Neural crest cell (in vitro differentiated cells): Measurements from ENCODE around the gene IDNK. TPM values are rescaled to one million over a fixed set of nuclear protein-coding genes. Genes with fewer than 3 reads are reported as not detected.

ENCODE experiments used
- DNase-seq: peaks from one replicate; pipeline ENCODE4 v3.0.0; 2021; ENCODE audit warnings: low read depth, mixed read lengths, low spot score
- H3K27ac Mint-ChIP-seq: one replicate; pipeline ENCODE4 v1.8.0; 2021; ENCODE audit warnings: mild to moderate bottlenecking, mixed read lengths; ENCODE audit not compliant: unreplicated experiment
- H3K27me3 Mint-ChIP-seq: 2 replicates; pipeline ENCODE4 v1.8.0; 2021; ENCODE audit warnings: low read depth, mild to moderate bottlenecking, mixed read lengths
- H3K36me3 Mint-ChIP-seq: 2 replicates; pipeline ENCODE4 v1.8.0; 2021; ENCODE audit warnings: low read depth, mild to moderate bottlenecking, mixed read lengths
- H3K4me1 Mint-ChIP-seq: 2 replicates; pipeline ENCODE4 v1.8.0; 2021; ENCODE audit warnings: mixed read lengths
- H3K4me3 Mint-ChIP-seq: one replicate; pipeline ENCODE4 v1.8.0; 2021; ENCODE audit warnings: mild to moderate bottlenecking, mixed read lengths
- H3K9me3 Mint-ChIP-seq: 2 replicates; pipeline ENCODE4 v1.8.0; 2021; ENCODE audit warnings: mixed read lengths
- total RNA-seq: library from RNA; stranded (reverse); gene quantifications from 2 replicates; pipeline ENCODE4 v1.2.1, GENCODE V29; 2021
- TF ChIP-seq, protein P1 (sequence below): fragments of 200-600 bp; sonication (generic); conservative IDR thresholded peaks from 2 replicates; pipeline ENCODE4 v1.5.0; 2021; ENCODE audit warnings: antibody characterized with exemption, mild to moderate bottlenecking

The IDNK gene
- total RNA-seq, 1 donor from 2014 or later: 2.6 TPM

DNA sequence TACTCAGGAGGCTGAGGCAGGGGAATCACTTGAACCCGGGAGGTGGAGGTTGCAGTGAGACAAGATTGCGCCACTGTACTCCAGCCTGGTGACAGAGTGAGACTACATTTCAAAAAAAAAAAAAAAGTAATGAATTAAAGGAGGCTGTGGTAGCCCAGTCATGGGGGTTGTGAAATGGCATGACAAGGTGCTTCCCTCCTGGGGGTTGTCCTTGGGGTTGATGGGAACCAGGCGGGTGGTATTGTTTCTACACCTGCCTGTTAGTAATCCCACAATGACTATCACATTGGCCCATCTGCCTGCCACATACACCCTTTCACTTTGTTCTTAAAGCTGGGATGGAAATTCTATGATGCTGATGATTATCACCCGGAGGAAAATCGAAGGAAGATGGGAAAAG lies 5.6 kb downstream of the IDNK start:
- Mint-ChIP-seq H3K36me3 (peaks cover 7% of the 10 kb centered on the region), H3K4me1 (peaks cover 34% of the 10 kb centered on the region), H3K27me3 (no peaks in the 10 kb centered on the region), H3K4me3 (peak overlapping the region; percentile 15), H3K27ac (no peak overlapping the region), H3K9me3 (no peaks in the 10 kb centered on the region)
- TF ChIP-seq, protein P1, sequence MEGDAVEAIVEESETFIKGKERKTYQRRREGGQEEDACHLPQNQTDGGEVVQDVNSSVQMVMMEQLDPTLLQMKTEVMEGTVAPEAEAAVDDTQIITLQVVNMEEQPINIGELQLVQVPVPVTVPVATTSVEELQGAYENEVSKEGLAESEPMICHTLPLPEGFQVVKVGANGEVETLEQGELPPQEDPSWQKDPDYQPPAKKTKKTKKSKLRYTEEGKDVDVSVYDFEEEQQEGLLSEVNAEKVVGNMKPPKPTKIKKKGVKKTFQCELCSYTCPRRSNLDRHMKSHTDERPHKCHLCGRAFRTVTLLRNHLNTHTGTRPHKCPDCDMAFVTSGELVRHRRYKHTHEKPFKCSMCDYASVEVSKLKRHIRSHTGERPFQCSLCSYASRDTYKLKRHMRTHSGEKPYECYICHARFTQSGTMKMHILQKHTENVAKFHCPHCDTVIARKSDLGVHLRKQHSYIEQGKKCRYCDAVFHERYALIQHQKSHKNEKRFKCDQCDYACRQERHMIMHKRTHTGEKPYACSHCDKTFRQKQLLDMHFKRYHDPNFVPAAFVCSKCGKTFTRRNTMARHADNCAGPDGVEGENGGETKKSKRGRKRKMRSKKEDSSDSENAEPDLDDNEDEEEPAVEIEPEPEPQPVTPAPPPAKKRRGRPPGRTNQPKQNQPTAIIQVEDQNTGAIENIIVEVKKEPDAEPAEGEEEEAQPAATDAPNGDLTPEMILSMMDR: no peak
- no peak for DNase-seq

DNA sequence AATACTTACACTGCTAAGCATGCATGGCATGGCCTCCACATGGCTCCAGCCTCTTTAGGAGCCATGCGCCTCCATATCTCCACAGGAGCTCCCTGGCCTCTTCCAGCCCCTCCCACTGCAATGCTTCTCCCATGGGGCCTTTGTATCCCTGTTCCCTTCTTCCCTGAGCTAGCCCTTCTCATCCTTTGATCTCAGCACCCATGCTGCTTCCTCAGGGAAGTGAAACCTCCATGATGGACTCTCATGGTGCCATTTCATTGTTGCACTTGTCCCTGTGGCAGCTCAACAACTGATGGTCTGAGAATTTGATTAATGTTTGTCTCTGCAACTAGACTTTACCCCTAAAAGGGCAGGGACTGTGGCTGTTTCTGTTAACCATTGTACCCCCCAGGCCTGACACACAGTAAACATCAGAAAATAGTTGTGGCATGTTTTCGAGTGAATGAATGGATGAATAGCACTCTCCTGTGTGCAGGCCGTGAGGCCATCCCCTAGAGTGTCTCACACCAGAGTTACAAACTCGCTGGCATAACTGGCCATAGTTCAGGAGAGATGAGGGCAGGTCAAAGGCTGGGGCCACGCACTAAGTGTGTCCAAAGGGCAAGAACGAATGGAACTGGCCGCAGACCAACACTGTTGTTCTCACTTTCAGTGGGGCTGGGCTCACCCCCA lies 6.6 kb downstream of the IDNK start:
- no peaks in the 10 kb centered on the region for H3K27me3 Mint-ChIP-seq
- H3K36me3 Mint-ChIP-seq: peaks cover 5% of the 10 kb centered on the region
- H3K4me3 Mint-ChIP-seq: no peak overlapping the region
- no peak for DNase-seq
- peaks cover 25% of the 10 kb centered on the region for H3K4me1 Mint-ChIP-seq
- H3K27ac Mint-ChIP-seq: peak overlapping the region; percentile 46
- no peaks in the 10 kb centered on the region for H3K9me3 Mint-ChIP-seq
- TF ChIP-seq, protein P1: no peak

GRCh38 chr9:83630938-83631457 lies 8.1 kb downstream of the IDNK start:
- H3K27ac Mint-ChIP-seq: no peak overlapping the region

GRCh38 chr9:83633255-83633654 lies 10.3 kb downstream of the IDNK start:
- no peak for DNase-seq
- peaks cover 25% of the 10 kb centered on the region for H3K4me1 Mint-ChIP-seq
- no peak overlapping the region for H3K27ac Mint-ChIP-seq
- H3K36me3 Mint-ChIP-seq: peaks cover 5% of the 10 kb centered on the region
- H3K9me3 Mint-ChIP-seq: no peaks in the 10 kb centered on the region
- H3K27me3 Mint-ChIP-seq: no peaks in the 10 kb centered on the region
- no peak overlapping the region for H3K4me3 Mint-ChIP-seq
- TF ChIP-seq, protein P1: no peak

More at GRCh38 chr9:83630938-83631457, 8.1 kb downstream of the IDNK start:
- Mint-ChIP-seq H3K36me3 (peaks cover 5% of the 10 kb centered on the region), H3K27me3 (no peaks in the 10 kb centered on the region), H3K9me3 (no peaks in the 10 kb centered on the region), H3K4me1 (peaks cover 25% of the 10 kb centered on the region), H3K4me3 (peak overlapping the region; percentile 70)
- DNase-seq: peak; percentile 9
- TF ChIP-seq, protein P1: no peak

- Mint-ChIP-seq H3K36me3 (peaks cover 5% of the 10 kb centered on the region), H3K27ac (no peak overlapping the region), H3K4me1 (peaks cover 25% of the 10 kb centered on the region), H3K27me3 (no peaks in the 10 kb centered on the region), H3K9me3 (no peaks in the 10 kb centered on the region), H3K4me3 (no peak overlapping the region)
- DNase-seq: no peak
- TF ChIP-seq, protein P1: no peak
Measured at GRCh38 chr9:83633676-83634075, 10.7 kb downstream of the IDNK start.
